Body of pancreas (tissue), 4 donors: ENCODE data around the gene AOAH. TPM values are rescaled to one million over a fixed set of nuclear protein-coding genes. Genes with fewer than 3 reads are reported as not detected.
"Not testable (repeated sequence)": the region's sequence is repeated elsewhere in the genome, so short reads cannot be mapped to it uniquely, and the experiment has no call there.

Experiments used
- ATAC-seq: fragments of 150-250 bp; one replicate; pipeline ENCODE4 v1.9.1; 2016
- DNase-seq, 4 donors: peaks; one replicate each; pipeline ENCODE4 v3.0.0-alpha.2; 2019
- H3K27ac ChIP-seq, 4 donors: fragments of 200-600 bp; sonication (generic); 1 replicate in 3 of 4; 2 replicates in 1 of 4; pipeline versions ENCODE4 v1.5.1 to v1.6.1; 2016 to 2019; ENCODE audit warnings: mild to moderate bottlenecking in 1 of 4, mixed read lengths in 1 of 4, moderate library complexity in 1 of 4
- H3K27me3 ChIP-seq, 2 donors: fragments of 200-600 bp; sonication (generic); one replicate each; pipeline ENCODE4 v1.6.0; 2016; ENCODE audit warnings: mild to moderate bottlenecking in 1 of 2
- H3K36me3 ChIP-seq, 2 donors: fragments of 200-600 bp; sonication (generic); replicated peaks in 1 of 2; 2 replicates each; pipeline ENCODE4 v1.5.1; 2016; ENCODE audit warnings: low read depth in 2 of 2; ENCODE audit not compliant: insufficient read depth in 1 of 2
- H3K4me1 ChIP-seq: fragments of 200-600 bp; sonication (generic); one replicate; pipeline ENCODE4 v1.6.0; 2016
- H3K4me3 ChIP-seq, 2 donors: fragments of 200-600 bp; sonication (generic); 1 replicate in 1 of 2; 2 replicates in 1 of 2; pipeline ENCODE4 v1.5.1; 2016 to 2019
- H3K9me3 ChIP-seq, 3 donors: fragments of 200-600 bp; sonication (generic); 1 replicate in 2 of 3; 2 replicates in 1 of 3; pipeline ENCODE4 v1.5.1; 2016
- CTCF ChIP-seq, 7 experiments: fragments of 450-650 bp in 4 of 7; fragments of 200-600 bp in 3 of 7; sonication (generic) in 3 of 7; IDR thresholded peaks; one replicate each; pipeline ENCODE4 v1.5.1; 2016 to 2019; ENCODE audit warnings: antibody characterized with exemption in 7 of 7
- POLR2A ChIP-seq, 3 donors: fragments of 450-650 bp; IDR thresholded peaks; one replicate each; pipeline ENCODE4 v1.6.1; 2016; ENCODE audit warnings: antibody characterized with exemption in 3 of 3, mild to moderate bottlenecking in 2 of 3
- WGBS, 2 donors: methylation state at CpG; one replicate each; pipeline ENCODE4 v1.1.5; 2017; 5-methylcytosine and 5-hydroxymethylcytosine counted together
- intact Hi-C: fragments of 100-400 bp; cut with DNase I; formaldehyde crosslinking; loops from one replicate; pipeline ENCODE4 v1.15.1; 2023
- total RNA-seq, 2 donors: library from RNA; depleted of rRNA; stranded (reverse); fragments of >200 nt; gene quantifications; one replicate each; pipeline ENCODE4 v1.1.0, GENCODE V29; 2016

Gene AOAH
- total RNA-seq, 2 donors from 2014 or later = 4.9 to 6.2 TPM

DNA sequence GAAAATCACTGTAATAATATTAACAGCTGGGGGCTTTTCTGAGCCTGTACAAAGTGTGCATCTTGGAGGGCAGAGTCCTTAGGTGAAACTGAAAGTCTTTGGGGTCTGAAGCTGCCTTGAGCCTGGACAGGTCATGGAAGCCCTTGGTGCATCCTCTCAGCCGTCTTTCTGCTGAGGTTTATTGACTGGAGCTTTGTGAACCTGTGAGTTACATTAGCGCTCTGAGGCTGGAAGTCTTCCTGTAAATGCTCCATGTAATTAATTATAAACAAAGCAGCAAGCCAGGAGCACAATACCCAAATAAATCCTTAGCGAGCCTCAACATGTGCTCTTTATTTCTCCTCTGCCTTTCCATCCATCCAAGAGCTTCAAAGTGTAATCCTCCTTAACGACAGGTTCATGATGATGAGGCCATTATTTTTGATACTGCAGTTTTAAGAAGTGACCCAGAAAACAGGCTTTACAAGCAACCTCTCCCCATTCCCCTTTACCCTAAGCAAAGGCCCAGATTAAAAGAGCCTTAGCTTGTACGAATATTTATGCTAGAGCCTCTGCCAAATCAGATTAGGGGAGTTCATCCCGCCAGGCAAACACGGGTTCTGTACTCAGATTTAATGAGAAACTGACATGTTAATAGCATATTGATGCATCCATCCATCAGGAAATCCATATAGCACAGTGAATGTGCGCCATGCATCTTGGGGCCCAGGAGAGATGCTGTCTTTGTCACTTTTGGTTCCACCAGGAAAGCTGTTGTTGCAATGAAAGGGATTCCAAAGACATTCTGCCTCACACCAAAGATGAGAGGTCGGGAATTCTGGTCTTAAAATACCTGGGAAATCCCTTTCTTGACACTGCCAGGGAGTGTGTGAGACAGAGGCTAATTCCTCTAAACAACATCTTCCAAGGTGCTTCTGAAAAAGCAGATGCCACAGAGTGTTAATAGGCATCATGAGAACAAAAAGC is 216.5 kb downstream of the AOAH start:
- ATAC-seq (no peak), DNase-seq (no peak)
- Histone ChIP-seq H3K9me3 (no peaks in the 10 kb centered on the region), H3K36me3 (no peaks in the 10 kb centered on the region), H3K27me3 (no peaks in the 10 kb centered on the region), H3K4me3 (no peak overlapping the region), H3K27ac (no peak overlapping the region), H3K4me1 (no peaks in the 10 kb centered on the region)
- intact Hi-C loops = no loop called here
- 60 to 78% methylated on average over 9 of the region's 9 CpGs for WGBS, 2 donors
- TF ChIP-seq POLR2A (IDR thresholded peaks at IDR 0.05) (no peak), CTCF (IDR thresholded peaks at IDR 0.05) (no peak)

DNA sequence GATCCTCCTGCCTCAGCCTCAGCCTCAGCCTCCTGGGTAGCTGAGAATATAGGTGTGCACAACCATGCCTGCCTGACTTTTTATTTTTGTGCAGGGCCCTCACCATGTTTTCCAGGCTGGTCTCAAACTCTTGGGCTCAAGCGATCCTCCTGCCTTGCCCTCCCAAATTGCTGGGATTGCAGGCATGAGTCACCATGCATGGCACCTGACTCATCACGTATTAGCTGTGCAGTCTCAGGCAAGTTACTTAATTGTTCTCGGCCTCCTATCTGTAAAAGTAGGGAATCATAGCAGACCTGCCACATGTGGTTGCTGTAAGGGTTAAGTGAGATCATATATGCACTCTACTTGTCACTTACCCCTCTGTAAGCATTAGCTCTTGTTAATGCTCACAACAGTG is 217.5 kb downstream of the AOAH start:
- 89 to 96% methylated on average over 3 of the region's 3 CpGs for WGBS, 2 donors
- no peaks in the 10 kb centered on the region for H3K36me3 ChIP-seq
- H3K4me3 ChIP-seq = no peak overlapping the region
- no peaks in the 10 kb centered on the region for H3K27me3 ChIP-seq
- TF ChIP-seq CTCF (IDR thresholded peaks at IDR 0.05) (no peak), POLR2A (IDR thresholded peaks at IDR 0.05) (no peak)
- no peaks in the 10 kb centered on the region for H3K9me3 ChIP-seq
- ATAC-seq (no peak), DNase-seq (no peak)
- intact Hi-C loops = no loop called here
- no peak overlapping the region for H3K27ac ChIP-seq
- no peaks in the 10 kb centered on the region for H3K4me1 ChIP-seq

GRCh38 chr7:36506130-36506798 is 218.0 kb downstream of the AOAH start:
- 84 to 88% methylated on average over 7 of the region's 7 CpGs for WGBS, 2 donors
- Histone ChIP-seq H3K4me3 (no peak overlapping the region), H3K27ac (no peak overlapping the region)

DNA sequence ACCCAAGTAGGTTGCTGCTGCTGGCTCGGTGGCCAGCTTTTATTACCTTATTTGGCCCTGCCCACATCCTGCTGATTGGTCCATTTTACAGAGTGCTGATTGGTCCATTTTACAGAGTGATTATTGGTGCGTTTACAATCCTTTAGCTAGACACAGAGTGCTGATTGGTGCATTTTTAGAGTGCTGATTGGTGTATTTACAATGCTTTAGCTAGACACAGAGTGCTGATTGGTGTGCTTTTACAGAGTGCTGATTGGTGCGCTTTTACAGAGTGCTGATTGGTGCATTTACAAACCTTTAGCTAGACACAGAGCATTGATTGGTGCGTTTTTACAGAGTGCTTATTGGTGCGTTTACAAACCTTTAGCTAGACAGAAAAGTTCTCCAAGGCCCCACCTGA is 219.7 kb downstream of the AOAH start:
- H3K36me3 ChIP-seq, H3K4me1 ChIP-seq, H3K9me3 ChIP-seq, H3K27me3 ChIP-seq, intact Hi-C loops, H3K4me3 ChIP-seq, ATAC-seq, H3K27ac ChIP-seq, DNase-seq: not testable (repeated sequence)
- WGBS, 2 donors = 85 to 88% methylated on average over 5 of the region's 5 CpGs

More at GRCh38 chr7:36506130-36506798, 218.0 kb downstream of the AOAH start:
- no peaks in the 10 kb centered on the region for H3K4me1 ChIP-seq
- TF ChIP-seq CTCF (IDR thresholded peaks at IDR 0.05) = no peak
- no peak for TF ChIP-seq POLR2A (IDR thresholded peaks at IDR 0.05)
- no peaks in the 10 kb centered on the region for H3K36me3 ChIP-seq
- ATAC-seq (no peak), DNase-seq (no peak)
- H3K27me3 ChIP-seq = no peaks in the 10 kb centered on the region
- intact Hi-C loops = no loop called here
- no peaks in the 10 kb centered on the region for H3K9me3 ChIP-seq

- H3K27ac ChIP-seq, intact Hi-C loops, H3K36me3 ChIP-seq, DNase-seq, H3K4me1 ChIP-seq, H3K27me3 ChIP-seq, H3K4me3 ChIP-seq, ATAC-seq, H3K9me3 ChIP-seq: not testable (repeated sequence)
- WGBS, 2 donors = 91 to 94% methylated on average over 17 of the region's 17 CpGs
Measured at GRCh38 chr7:36504216-36504615, 220.1 kb downstream of the AOAH start.
